Measurements from ENCODE around the gene ZMYM2.
"Not testable (repeated sequence)": the region's sequence is repeated elsewhere in the genome, so short reads cannot be mapped to it uniquely, and the experiment has no call there.

ZMYM2 gene

GRCh38 chr13:19984430-19985218 lies 26.1 kb downstream of the ZMYM2 start:
- DNase-seq = no peak

- no peak for DNase-seq
These were observed 26.7 kb downstream of the ZMYM2 start for GRCh38 chr13:19985219-19985556.

- DNase-seq = no peak
These were observed 33.0 kb downstream of the ZMYM2 start for GRCh38 chr13:19991531-19991930.

GRCh38 chr13:19993024-19993423 lies 34.5 kb downstream of the ZMYM2 start:
- no peak for DNase-seq

- no peak for DNase-seq
These were observed 40.4 kb downstream of the ZMYM2 start for GRCh38 chr13:19998960-19999359.

- DNase-seq = no peak
These were observed 41.6 kb downstream of the ZMYM2 start for GRCh38 chr13:20000062-20000552.

- DNase-seq = no peak
These were observed 43.1 kb downstream of the ZMYM2 start for GRCh38 chr13:20001366-20002190.

GRCh38 chr13:20002787-20003186 lies 44.3 kb downstream of the ZMYM2 start:
- no peak for DNase-seq

- DNase-seq = no peak
These were observed 47.7 kb downstream of the ZMYM2 start for GRCh38 chr13:20006206-20006605.

GRCh38 chr13:20015763-20016162 lies 57.2 kb downstream of the ZMYM2 start:
- no peak for DNase-seq

- DNase-seq = no peak
These were observed 58.3 kb downstream of the ZMYM2 start for GRCh38 chr13:20016649-20017364.

- no peak for DNase-seq
These were observed 58.8 kb downstream of the ZMYM2 start for GRCh38 chr13:20017365-20017711.

- DNase-seq = no peak
These were observed 60.5 kb downstream of the ZMYM2 start for GRCh38 chr13:20019043-20019442.

- no peak for DNase-seq
These were observed 66.2 kb downstream of the ZMYM2 start for GRCh38 chr13:20024702-20025101.

- no peak for DNase-seq
These were observed 70.4 kb downstream of the ZMYM2 start for GRCh38 chr13:20028953-20029352.

- no peak for DNase-seq
These were observed 75.0 kb downstream of the ZMYM2 start for GRCh38 chr13:20033486-20033885.

- no peak for DNase-seq
These were observed 76.6 kb downstream of the ZMYM2 start for GRCh38 chr13:20035130-20035529.

- no peak for DNase-seq
These were observed 79.4 kb downstream of the ZMYM2 start for GRCh38 chr13:20037908-20038307.

GRCh38 chr13:20042603-20043002 lies 84.1 kb downstream of the ZMYM2 start:
- not testable (repeated sequence) for DNase-seq

- DNase-seq = no peak
These were observed 84.8 kb downstream of the ZMYM2 start for GRCh38 chr13:20043207-20043925.

GRCh38 chr13:20044086-20044485 lies 85.6 kb downstream of the ZMYM2 start:
- no peak for DNase-seq

GRCh38 chr13:20045950-20046548 lies 87.5 kb downstream of the ZMYM2 start:
- no peak for DNase-seq

Data from CD4-positive, alpha-beta T cell treated with Interferon gamma for 1 hour (primary cell).